Ovary (tissue), 3 donors: ENCODE measurements around the gene TBC1D14.

ENCODE experiments used
- CTCF ChIP-seq, 3 donors: fragments of 450-650 bp in 2 of 3; fragments of 200-600 bp in 1 of 3; IDR thresholded peaks; one replicate each; pipeline versions ENCODE4 v1.5.1 to v1.8.0; 2016 to 2022; ENCODE audit warnings: antibody characterized with exemption in 3 of 3, mild to moderate bottlenecking in 1 of 3
- EP300 ChIP-seq: sonication (generic); formaldehyde crosslinking; IDR thresholded peaks from one replicate; pipeline ENCODE4 v1.6.1; 2017; ENCODE audit warnings: antibody characterized with exemption
- POLR2A ChIP-seq: fragments of 450-650 bp; IDR thresholded peaks from one replicate; pipeline ENCODE4 v1.6.1; 2017; ENCODE audit warnings: antibody characterized with exemption, mild to moderate bottlenecking, moderate library complexity
- donor health status: DM: no; HTN: no; CAD: no.

- no peak for TF ChIP-seq CTCF (IDR thresholded peaks at IDR 0.05)
- TF ChIP-seq EP300, result no peak
- no peak for TF ChIP-seq POLR2A
These were observed 74.0 kb downstream of the TBC1D14 start for GRCh38 chr4:6983544-6984142.
